Natural killer cell treated with Interleukin-12 subunit alpha and Interleukin-12 subunit beta and Interleukin-15 and Interleukin-18, amount 100 ng/mL, for 72 hours (primary cell): Measurements from ENCODE around the gene CADM1. TPM values are rescaled to one million over a fixed set of nuclear protein-coding genes. Genes with fewer than 3 reads are reported as not detected.

Experiments
- ATAC-seq, 2 donors: fragments of 150-1000 bp; cut with Tn5 transposase in 1 of 2; sonication (Bioruptor Pico), chemical (Tn5 transposase) in 1 of 2; 2 replicates each; pipeline ENCODE4 v1.10.0; 2021
- DNase-seq: peaks from one replicate; pipeline ENCODE4 v3.0.0; 2022; ENCODE audit warnings: low spot score
- H3K27ac Mint-ChIP-seq, 2 donors: 1 replicate in 1 of 2; 2 replicates in 1 of 2; pipeline ENCODE4 v1.8.0; 2022; ENCODE audit warnings: mixed read lengths in 2 of 2, mild to moderate bottlenecking in 1 of 2, moderate library complexity in 1 of 2
- H3K27me3 Mint-ChIP-seq, 2 donors: 1 replicate in 1 of 2; 2 replicates in 1 of 2; pipeline ENCODE4 v1.8.0; 2022; ENCODE audit warnings: mixed read lengths in 2 of 2
- H3K36me3 Mint-ChIP-seq: one replicate; pipeline ENCODE4 v1.8.0; 2022; ENCODE audit warnings: mixed read lengths
- H3K4me1 Mint-ChIP-seq, 2 donors: 1 replicate in 1 of 2; 2 replicates in 1 of 2; pipeline ENCODE4 v1.8.0; 2022; ENCODE audit warnings: low read depth in 2 of 2, mixed read lengths in 2 of 2, mild to moderate bottlenecking in 1 of 2
- H3K4me3 Mint-ChIP-seq: one replicate; pipeline ENCODE4 v1.8.0; 2022; ENCODE audit warnings: mixed read lengths
- H3K9me3 Mint-ChIP-seq: 2 replicates; pipeline ENCODE4 v1.8.0; 2022; ENCODE audit warnings: mixed read lengths
- total RNA-seq, 2 donors: library from RNA; stranded (reverse); gene quantifications; one replicate each; pipeline ENCODE4 v1.2.3, GENCODE V29; 2022

CADM1 gene
- total RNA-seq, 2 donors from 2014 or later = 0.50 to 1.0 TPM

DNA sequence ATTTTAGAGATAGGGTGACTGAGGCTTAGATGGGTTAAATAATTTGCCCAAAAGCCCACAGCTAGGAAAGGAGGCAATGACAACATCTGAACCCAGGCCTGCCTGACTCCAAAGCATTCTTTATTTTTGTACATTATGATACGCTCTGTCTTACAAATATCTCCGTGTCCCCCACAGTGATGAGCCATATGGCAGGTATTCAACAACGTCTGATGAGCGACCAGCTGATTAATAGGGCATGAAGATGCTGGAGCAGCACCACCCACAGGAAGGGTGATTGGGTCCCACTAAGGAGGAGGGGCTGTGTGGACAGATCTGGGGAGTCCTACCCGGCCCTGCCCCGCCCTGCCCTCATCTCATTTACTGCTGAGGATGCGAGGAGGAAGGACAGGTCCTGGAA, 380.6 kb downstream of the CADM1 start:
- peaks cover 2 to 9% of the 10 kb centered on the region in 2 donors for H3K27me3 Mint-ChIP-seq
- H3K27ac Mint-ChIP-seq = no peak overlapping the region
- no peaks in the 10 kb centered on the region for H3K36me3 Mint-ChIP-seq

DNA sequence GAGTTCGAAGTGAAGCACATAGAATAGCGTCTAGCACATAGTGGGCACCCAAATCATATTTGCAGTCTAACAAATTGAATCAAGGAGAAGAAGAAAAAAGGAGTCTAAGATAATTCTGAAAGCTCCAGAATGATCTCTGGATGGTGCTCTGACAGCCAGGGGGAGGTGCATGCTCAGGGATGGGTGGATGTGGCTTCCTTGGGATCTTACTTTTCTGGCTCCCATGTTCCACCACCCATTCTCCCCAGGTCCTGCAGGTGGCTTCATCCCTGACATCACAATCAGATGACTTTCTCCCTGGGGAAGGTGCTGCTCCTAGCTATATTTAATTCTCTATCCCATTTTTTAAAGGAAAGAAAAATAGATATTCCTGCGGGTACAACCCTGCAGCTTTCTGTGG, 381.9 kb downstream of the CADM1 start:
- Mint-ChIP-seq H3K27ac (no peak overlapping the region), H3K9me3 (no peaks in the 10 kb centered on the region), H3K4me1 (no peaks in the 10 kb centered on the region), H3K27me3 (peaks cover 2 to 9% of the 10 kb centered on the region in 2 donors), H3K4me3 (no peak overlapping the region), H3K36me3 (no peaks in the 10 kb centered on the region)
- ATAC-seq (no peak), DNase-seq (no peak)

More for the DNA sequence above, 380.6 kb downstream of the CADM1 start:
- DNase-seq (no peak), ATAC-seq (no peak)
- no peaks in the 10 kb centered on the region for H3K9me3 Mint-ChIP-seq
- no peak overlapping the region for H3K4me3 Mint-ChIP-seq
- no peaks in the 10 kb centered on the region for H3K4me1 Mint-ChIP-seq
